DLD1 (cell line): ENCODE results near the gene MAGEF1.

Source experiments
- in situ Hi-C: cut with HindIII; loops from 2 replicates; pipeline ENCODE4 v1.10.0; 2017; ENCODE audit warnings: low sequenced_read_pairs

MAGEF1 gene

GRCh38 chr3:184674626-184675025 is 37.2 kb downstream of the MAGEF1 start:
- in situ Hi-C loops, result no loop called here

- in situ Hi-C loops, result no loop called here
Measured at GRCh38 chr3:184672977-184673870, 38.6 kb downstream of the MAGEF1 start.

- in situ Hi-C loops, result no loop called here
Measured at GRCh38 chr3:184672335-184672734, 39.5 kb downstream of the MAGEF1 start.

- in situ Hi-C loops, result no loop called here
Measured at GRCh38 chr3:184670091-184670602, 41.7 kb downstream of the MAGEF1 start.

GRCh38 chr3:184669578-184669977 is 42.3 kb downstream of the MAGEF1 start:
- in situ Hi-C loops, result no loop called here

GRCh38 chr3:184666442-184666841 is 45.4 kb downstream of the MAGEF1 start:
- in situ Hi-C loops, result no loop called here

GRCh38 chr3:184665101-184665500 is 46.8 kb downstream of the MAGEF1 start:
- in situ Hi-C loops, result no loop called here

- in situ Hi-C loops, result no loop called here
Measured at GRCh38 chr3:184663756-184664155, 48.1 kb downstream of the MAGEF1 start.

- in situ Hi-C loops, result no loop called here
Measured at GRCh38 chr3:184663356-184663755, 48.5 kb downstream of the MAGEF1 start.

- in situ Hi-C loops, result no loop called here
Measured at GRCh38 chr3:184662187-184662586, 49.7 kb downstream of the MAGEF1 start.

GRCh38 chr3:184660931-184661330 is 50.9 kb downstream of the MAGEF1 start:
- in situ Hi-C loops, result no loop called here
